ENCODE results near the gene KRTAP19-7. TPM values are rescaled to one million over a fixed set of nuclear protein-coding genes. Genes with fewer than 3 reads are reported as not detected.

The KRTAP19-7 gene
- total and polyA plus RNA-seq, 2 of the 8 experiments (the other 6 are each of a cell fraction or from before 2014, with no cell fraction given): not detected

DNA sequence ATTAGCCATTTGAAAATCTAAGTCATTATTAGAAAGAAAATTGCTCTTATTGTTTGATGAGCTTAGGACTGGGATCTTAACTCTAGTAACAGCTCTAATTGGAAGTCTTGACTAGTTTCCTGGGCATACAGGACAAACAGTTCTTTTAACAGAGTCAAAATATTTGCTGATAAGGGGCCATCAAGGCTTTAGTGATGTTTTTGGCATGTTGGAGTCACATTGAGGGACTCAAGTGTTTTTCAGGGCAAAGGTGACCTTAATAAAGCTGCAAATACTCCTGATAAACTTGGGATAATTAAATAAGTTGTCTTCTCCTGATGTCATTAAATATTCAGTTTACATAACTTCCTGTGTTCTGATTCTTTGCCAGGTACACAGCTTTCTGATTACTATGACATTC lies 6.5 kb upstream of the KRTAP19-7 start:
- H3K4me2 ChIP-seq (ENCODE audit: insufficient read depth in 1 of 2, low read depth in 2 of 2, low read length in 2 of 2): no peak overlapping the region
- H3K23me2 ChIP-seq (ENCODE audit: low read depth, low read length): no peaks in the 10 kb centered on the region
- no peak overlapping the region for H3K9ac ChIP-seq (replicated peaks in 1 of 4; ENCODE audit: extremely low read depth in 1 of 4, low read depth in 3 of 4, low read length in 3 of 4)
- FAIRE-seq: no peak
- H2BK15ac ChIP-seq (ENCODE audit: low read length): no peak overlapping the region
- no peak overlapping the region for H2AFZ ChIP-seq (ENCODE audit: low read length)
- no peaks in the 10 kb centered on the region for H3K36me3 ChIP-seq (ENCODE audit: control insufficient read depth in 2 of 4, insufficient read depth in 4 of 4, low read length in 3 of 4)
- H3K4me3 ChIP-seq (ENCODE audit: extremely low read depth in 1 of 4, insufficient read depth in 2 of 4, low read depth in 3 of 4, low read length in 4 of 4): no peak overlapping the region
- no peak overlapping the region for H2BK120ac ChIP-seq (replicated peaks; ENCODE audit: low read depth, low read length)
- H3K18ac ChIP-seq (ENCODE audit: extremely low read depth, low read length): no peak overlapping the region
- H4K91ac ChIP-seq (replicated peaks; ENCODE audit: insufficient read length, low read length): no peak overlapping the region
- no peak overlapping the region for H3K14ac ChIP-seq (ENCODE audit: insufficient read length)
- H2BK20ac ChIP-seq (ENCODE audit: low read length): no peak overlapping the region
- H3K23ac ChIP-seq (ENCODE audit: insufficient read length): no peak overlapping the region
- H2BK12ac ChIP-seq (ENCODE audit: low read depth, low read length): no peak overlapping the region
- H4K8ac ChIP-seq (ENCODE audit: extremely low read depth, insufficient read depth, low read length): no peak overlapping the region
- ChIA-PET POLR2A (ENCODE audit: partially characterized antibody) (no interaction called here), CTCF (ENCODE audit: partially characterized antibody) (interaction anchor here (2.0 kb wide), 1 partner anchor 9 kb away, joined by 5 read pairs; no protein-coding TSS in a partner anchor)
- H3K79me2 ChIP-seq (ENCODE audit: control insufficient read depth in 1 of 2, insufficient read depth in 2 of 2, low read length in 2 of 2): no peaks in the 10 kb centered on the region
- DNase-seq (ENCODE audit: low read depth in 1 of 2, low spot score in 2 of 2): no peak
- H2BK5ac ChIP-seq (ENCODE audit: low read depth, low read length): no peak overlapping the region
- H3K56ac ChIP-seq (replicated peaks; ENCODE audit: insufficient read length, low read depth, low read length): no peak overlapping the region
- no peak overlapping the region for H3K27ac ChIP-seq (ENCODE audit: low read depth, low read length)
- no peaks in the 10 kb centered on the region for H3K9me3 ChIP-seq (ENCODE audit: insufficient read depth in 2 of 2, low read depth in 1 of 2, low read length in 1 of 2)
- H4K20me1 ChIP-seq (replicated peaks in 1 of 2; ENCODE audit: control insufficient read depth in 1 of 2, insufficient read depth in 2 of 2, low read length in 2 of 2): no peaks in the 10 kb centered on the region
- H3K27me3 ChIP-seq (replicated peaks in 1 of 4; ENCODE audit: control insufficient read depth in 3 of 4, extremely low read depth in 1 of 4, insufficient read depth in 3 of 4, low read length in 3 of 4): no peaks in the 10 kb centered on the region
- no peaks in the 10 kb centered on the region for H3K4me1 ChIP-seq (replicated peaks in 1 of 4; ENCODE audit: control insufficient read depth in 3 of 4, insufficient read depth in 4 of 4, low read length in 3 of 4)
- H4K5ac ChIP-seq (ENCODE audit: insufficient read length, low read depth, low read length): no peak overlapping the region
- no peak overlapping the region for H2AK5ac ChIP-seq (ENCODE audit: low read depth, low read length)
- no peak overlapping the region for H3K4ac ChIP-seq (replicated peaks; ENCODE audit: insufficient read length, low read depth, low read length)
- TF ChIP-seq JUND (IDR thresholded peaks at IDR 0.05; ENCODE audit: low read length) (no peak), CHD2 (IDR thresholded peaks at IDR 0.05; ENCODE audit: low read length) (no peak), TAF1 (IDR thresholded peaks at IDR 0.05; ENCODE audit: low read depth, low read length) (no peak), SP2 (IDR thresholded peaks at IDR 0.05; ENCODE audit: low read length) (no peak), TCF12 (IDR thresholded peaks at IDR 0.05; ENCODE audit: low read depth, low read length) (no peak), KDM1A (IDR thresholded peaks at IDR 0.05; ENCODE audit: borderline replicate concordance, low read length) (no peak), TBP (IDR thresholded peaks at IDR 0.05; ENCODE audit: low read depth, low read length) (no peak), EGR1 (IDR thresholded peaks at IDR 0.05; ENCODE audit: borderline replicate concordance, low read depth, low read length) (no peak), SP1 (IDR thresholded peaks at IDR 0.05; ENCODE audit: low read depth, low read length) (no peak), POLR2A (IDR thresholded peaks at IDR 0.05; ENCODE audit: control extremely low read depth in 1 of 2, low read depth in 2 of 2, low read length in 2 of 2) (no peak), SIN3A (conservative IDR thresholded peaks at IDR 0.05 in 1 of 2, IDR thresholded peaks at IDR 0.05 in 1 of 2; ENCODE audit: low read depth in 1 of 2, low read length in 2 of 2) (no peak), FOSL1 (IDR thresholded peaks at IDR 0.05; ENCODE audit: insufficient read depth, low read depth, low read length) (no peak), CTBP2 (IDR thresholded peaks at IDR 0.05; ENCODE audit: borderline replicate concordance, insufficient read depth, insufficient read length, low read length) (no peak)
- H3K79me1 ChIP-seq (ENCODE audit: low read depth, low read length): no peaks in the 10 kb centered on the region
